ENCODE measurements around the gene DDR2.
"Not testable (repeated sequence)": the region's sequence is repeated elsewhere in the genome, so short reads cannot be mapped to it uniquely, and the experiment has no call there.

Gene DDR2

GRCh38 chr1:162720996-162721395, 88.7 kb downstream of the DDR2 start:
- WGBS (ENCODE audit: insufficient coverage) = 100% methylated on average over 1 of the region's 1 CpG
- ChIA-PET CTCF (no interaction called here), POLR2A (interaction anchor here (0.6 kb wide), 1 partner anchor 717 kb away, joined by 3 read pairs; no protein-coding TSS in a partner anchor)
- no peak overlapping the region for H3K27ac ChIP-seq (ENCODE audit: insufficient read depth in 1 of 2, low read depth in 1 of 2, low read length in 2 of 2, poor library complexity in 1 of 2, severe bottlenecking in 2 of 2)
- no peaks in the 10 kb centered on the region for H3K4me1 ChIP-seq (ENCODE audit: control extremely low read depth in 1 of 4, control insufficient read depth in 4 of 4, insufficient read depth in 4 of 4, low read length in 3 of 4)
- no peaks in the 10 kb centered on the region for H3K9me3 ChIP-seq (ENCODE audit: control extremely low read depth in 1 of 5, control insufficient read depth in 4 of 5, insufficient read depth in 2 of 5, low read depth in 1 of 5, low read length in 4 of 5)
- H3K36me3 ChIP-seq (ENCODE audit: control insufficient read depth in 4 of 4, insufficient read depth in 4 of 4, low read length in 3 of 4) = no peaks in the 10 kb centered on the region
- no peak for DNase-seq
- no peak overlapping the region for H3K4me3 ChIP-seq (ENCODE audit: control insufficient read depth in 1 of 7, extremely low read depth in 1 of 7, insufficient read depth in 4 of 7, low read depth in 2 of 7, low read length in 6 of 7)
- no peaks in the 10 kb centered on the region for H3K27me3 ChIP-seq (replicated peaks in 2 of 5; ENCODE audit: control insufficient read depth in 4 of 5, insufficient read depth in 5 of 5, low read length in 4 of 5)

GRCh38 chr1:162721471-162721870, 89.2 kb downstream of the DDR2 start:
- CTCF ChIA-PET = no interaction called here
- POLR2A ChIA-PET = no interaction called here
- Histone ChIP-seq H3K27ac (ENCODE audit: insufficient read depth in 1 of 2, low read depth in 1 of 2, low read length in 2 of 2, poor library complexity in 1 of 2, severe bottlenecking in 2 of 2) (no peak overlapping the region), H3K9me3 (ENCODE audit: control extremely low read depth in 1 of 5, control insufficient read depth in 4 of 5, insufficient read depth in 2 of 5, low read depth in 1 of 5, low read length in 4 of 5) (no peaks in the 10 kb centered on the region), H3K4me1 (ENCODE audit: control extremely low read depth in 1 of 4, control insufficient read depth in 4 of 4, insufficient read depth in 4 of 4, low read length in 3 of 4) (no peaks in the 10 kb centered on the region), H3K4me3 (ENCODE audit: control insufficient read depth in 1 of 7, extremely low read depth in 1 of 7, insufficient read depth in 4 of 7, low read depth in 2 of 7, low read length in 6 of 7) (no peak overlapping the region), H3K27me3 (replicated peaks in 2 of 5; ENCODE audit: control insufficient read depth in 4 of 5, insufficient read depth in 5 of 5, low read length in 4 of 5) (no peaks in the 10 kb centered on the region), H3K36me3 (ENCODE audit: control insufficient read depth in 4 of 4, insufficient read depth in 4 of 4, low read length in 3 of 4) (no peaks in the 10 kb centered on the region)
- no peak for DNase-seq

GRCh38 chr1:162722036-162722435, 89.8 kb downstream of the DDR2 start:
- CTCF ChIA-PET = no interaction called here

GRCh38 chr1:162724583-162725120, 92.4 kb downstream of the DDR2 start:
- Histone ChIP-seq H3K36me3 (ENCODE audit: control insufficient read depth in 4 of 4, insufficient read depth in 4 of 4, low read length in 3 of 4) (no peaks in the 10 kb centered on the region), H3K27me3 (replicated peaks in 2 of 5; ENCODE audit: control insufficient read depth in 4 of 5, insufficient read depth in 5 of 5, low read length in 4 of 5) (no peaks in the 10 kb centered on the region), H3K4me3 (ENCODE audit: control insufficient read depth in 1 of 7, extremely low read depth in 1 of 7, insufficient read depth in 4 of 7, low read depth in 2 of 7, low read length in 6 of 7) (no peak overlapping the region), H3K9me3 (ENCODE audit: control extremely low read depth in 1 of 5, control insufficient read depth in 4 of 5, insufficient read depth in 2 of 5, low read depth in 1 of 5, low read length in 4 of 5) (no peaks in the 10 kb centered on the region), H3K27ac (ENCODE audit: insufficient read depth in 1 of 2, low read depth in 1 of 2, low read length in 2 of 2, poor library complexity in 1 of 2, severe bottlenecking in 2 of 2) (no peak overlapping the region), H3K4me1 (ENCODE audit: control extremely low read depth in 1 of 4, control insufficient read depth in 4 of 4, insufficient read depth in 4 of 4, low read length in 3 of 4) (no peaks in the 10 kb centered on the region)
- no peak for DNase-seq
- ChIA-PET CTCF (interaction anchor here (1.5 kb wide), 1 partner anchor 11 kb away, joined by 3 read pairs; no protein-coding TSS in a partner anchor), POLR2A (no interaction called here)
- 90% methylated on average over 7 of the region's 7 CpGs for WGBS (ENCODE audit: insufficient coverage)

More at GRCh38 chr1:162722036-162722435, 89.8 kb downstream of the DDR2 start:
- Histone ChIP-seq H3K27me3 (replicated peaks in 2 of 5; ENCODE audit: control insufficient read depth in 4 of 5, insufficient read depth in 5 of 5, low read length in 4 of 5) (no peaks in the 10 kb centered on the region), H3K4me3 (ENCODE audit: control insufficient read depth in 1 of 7, extremely low read depth in 1 of 7, insufficient read depth in 4 of 7, low read depth in 2 of 7, low read length in 6 of 7) (no peak overlapping the region), H3K4me1 (ENCODE audit: control extremely low read depth in 1 of 4, control insufficient read depth in 4 of 4, insufficient read depth in 4 of 4, low read length in 3 of 4) (no peaks in the 10 kb centered on the region), H3K27ac (ENCODE audit: insufficient read depth in 1 of 2, low read depth in 1 of 2, low read length in 2 of 2, poor library complexity in 1 of 2, severe bottlenecking in 2 of 2) (no peak overlapping the region), H3K9me3 (ENCODE audit: control extremely low read depth in 1 of 5, control insufficient read depth in 4 of 5, insufficient read depth in 2 of 5, low read depth in 1 of 5, low read length in 4 of 5) (no peaks in the 10 kb centered on the region), H3K36me3 (ENCODE audit: control insufficient read depth in 4 of 4, insufficient read depth in 4 of 4, low read length in 3 of 4) (no peaks in the 10 kb centered on the region)
- POLR2A ChIA-PET = no interaction called here
- DNase-seq = no peak
- WGBS (ENCODE audit: insufficient coverage) = 100% methylated on average over 1 of the region's 3 CpGs

GRCh38 chr1:162725301-162725837, 93.1 kb downstream of the DDR2 start:
- CTCF ChIA-PET = no interaction called here
- POLR2A ChIA-PET = no interaction called here

GRCh38 chr1:162726555-162726954, 94.3 kb downstream of the DDR2 start:
- DNase-seq = peak in 2 of 3 donors; percentile 16 to 25
- no peak overlapping the region for H3K4me3 ChIP-seq (ENCODE audit: control insufficient read depth in 1 of 7, extremely low read depth in 1 of 7, insufficient read depth in 4 of 7, low read depth in 2 of 7, low read length in 6 of 7)
- H3K9me3 ChIP-seq (ENCODE audit: control extremely low read depth in 1 of 5, control insufficient read depth in 4 of 5, insufficient read depth in 2 of 5, low read depth in 1 of 5, low read length in 4 of 5) = no peaks in the 10 kb centered on the region
- WGBS (ENCODE audit: insufficient coverage) = 93% methylated on average over 3 of the region's 3 CpGs
- no peaks in the 10 kb centered on the region for H3K36me3 ChIP-seq (ENCODE audit: control insufficient read depth in 4 of 4, insufficient read depth in 4 of 4, low read length in 3 of 4)
- H3K27ac ChIP-seq (ENCODE audit: insufficient read depth in 1 of 2, low read depth in 1 of 2, low read length in 2 of 2, poor library complexity in 1 of 2, severe bottlenecking in 2 of 2) = no peak overlapping the region
- ChIA-PET CTCF (no interaction called here), POLR2A (no interaction called here)
- H3K27me3 ChIP-seq (replicated peaks in 2 of 5; ENCODE audit: control insufficient read depth in 4 of 5, insufficient read depth in 5 of 5, low read length in 4 of 5) = no peaks in the 10 kb centered on the region
- H3K4me1 ChIP-seq (ENCODE audit: control extremely low read depth in 1 of 4, control insufficient read depth in 4 of 4, insufficient read depth in 4 of 4, low read length in 3 of 4) = no peaks in the 10 kb centered on the region

More at GRCh38 chr1:162725301-162725837, 93.1 kb downstream of the DDR2 start:
- Histone ChIP-seq H3K27me3 (replicated peaks in 2 of 5; ENCODE audit: control insufficient read depth in 4 of 5, insufficient read depth in 5 of 5, low read length in 4 of 5) (no peaks in the 10 kb centered on the region), H3K4me3 (ENCODE audit: control insufficient read depth in 1 of 7, extremely low read depth in 1 of 7, insufficient read depth in 4 of 7, low read depth in 2 of 7, low read length in 6 of 7) (no peak overlapping the region), H3K27ac (ENCODE audit: insufficient read depth in 1 of 2, low read depth in 1 of 2, low read length in 2 of 2, poor library complexity in 1 of 2, severe bottlenecking in 2 of 2) (no peak overlapping the region), H3K4me1 (ENCODE audit: control extremely low read depth in 1 of 4, control insufficient read depth in 4 of 4, insufficient read depth in 4 of 4, low read length in 3 of 4) (no peaks in the 10 kb centered on the region), H3K9me3 (ENCODE audit: control extremely low read depth in 1 of 5, control insufficient read depth in 4 of 5, insufficient read depth in 2 of 5, low read depth in 1 of 5, low read length in 4 of 5) (no peaks in the 10 kb centered on the region), H3K36me3 (ENCODE audit: control insufficient read depth in 4 of 4, insufficient read depth in 4 of 4, low read length in 3 of 4) (no peaks in the 10 kb centered on the region)
- DNase-seq = no peak
- WGBS (ENCODE audit: insufficient coverage) = 96% methylated on average over 4 of the region's 7 CpGs

- POLR2A ChIA-PET, CTCF ChIA-PET: not testable (repeated sequence)
- no CpG with 5 or more reads among the region's 1 CpG for WGBS (ENCODE audit: insufficient coverage)
Observed at GRCh38 chr1:162727493-162727892, 95.2 kb downstream of the DDR2 start.

More at GRCh38 chr1:162727493-162727892, 95.2 kb downstream of the DDR2 start:
- H3K36me3 ChIP-seq (ENCODE audit: control insufficient read depth in 4 of 4, insufficient read depth in 4 of 4, low read length in 3 of 4); H3K9me3 ChIP-seq (ENCODE audit: control extremely low read depth in 1 of 5, control insufficient read depth in 4 of 5, insufficient read depth in 2 of 5, low read depth in 1 of 5, low read length in 4 of 5); DNase-seq; H3K27ac ChIP-seq (ENCODE audit: insufficient read depth in 1 of 2, low read depth in 1 of 2, low read length in 2 of 2, poor library complexity in 1 of 2, severe bottlenecking in 2 of 2); H3K4me3 ChIP-seq (ENCODE audit: control insufficient read depth in 1 of 7, extremely low read depth in 1 of 7, insufficient read depth in 4 of 7, low read depth in 2 of 7, low read length in 6 of 7); H3K27me3 ChIP-seq (replicated peaks in 2 of 5; ENCODE audit: control insufficient read depth in 4 of 5, insufficient read depth in 5 of 5, low read length in 4 of 5); H3K4me1 ChIP-seq (ENCODE audit: control extremely low read depth in 1 of 4, control insufficient read depth in 4 of 4, insufficient read depth in 4 of 4, low read length in 3 of 4): not testable (repeated sequence)

Data from common myeloid progenitor, CD34-positive (primary cell).